GM12892 (cell line): ENCODE results near the gene ALPK3.

Experiments used
- POLR2A ChIP-seq: IDR thresholded peaks from 2 replicates; pipeline ENCODE4 v1.6.1; 2011; ENCODE audit warnings: low read depth, low read length, control low read depth
- POLR2AphosphoS5 ChIP-seq: IDR thresholded peaks from 2 replicates; pipeline ENCODE4 v1.6.1; 2011; ENCODE audit warnings: low read depth, low read length, control low read depth
- TAF1 ChIP-seq: IDR thresholded peaks from 2 replicates; pipeline ENCODE4 v1.6.1; 2011; ENCODE audit warnings: low read depth, mild to moderate bottlenecking, control low read depth, low read length, borderline replicate concordance

GRCh38 chr15:84793431-84794161 lies 23.6 kb upstream of the ALPK3 start:
- TF ChIP-seq POLR2A = no peak
- TF ChIP-seq POLR2AphosphoS5 = no peak
- TF ChIP-seq TAF1 = no peak
